Endothelial cell of umbilical vein (primary cell): ENCODE results near the gene HMG20B. TPM values are rescaled to one million over a fixed set of nuclear protein-coding genes. Genes with fewer than 3 reads are reported as not detected.

Experiments
- BruUV-seq: library from RNA; stranded (reverse); fragments of 400-500 nt; replicated peaks from 2 replicates; lab custom pipeline; 2021; lab: Mats Ljungman, UMichigan
- CTCF ChIA-PET: fragments of 300-600, 350-600 bp; sonication (Branson Sonifier 250); formaldehyde crosslinking; loops from one replicate; lab custom pipeline; 2021; ENCODE audit warnings: antibody characterized with exemption, inconsistent platforms; lab: Charles Lee
- POLR2A ChIA-PET: fragments of 300-600, 350-600 bp; sonication (Branson Sonifier 250); formaldehyde crosslinking; loops from one replicate; lab custom pipeline; 2021; ENCODE audit warnings: antibody characterized with exemption, inconsistent platforms; lab: Charles Lee
- DNase-seq: peaks from one replicate; pipeline ENCODE4 v3.0.0-alpha.2; 2011; ENCODE audit warnings: low read depth, low spot score
- FAIRE-seq: peaks from 2 replicates; lab custom pipeline; 2011; peaks lifted over from hg19 to GRCh38; lab: Jason Lieb, UNC
- H2AFZ ChIP-seq: 2 replicates; pipeline ENCODE4 v1.6.0; 2012; ENCODE audit warnings: low read depth, low read length, control low read depth, inconsistent platforms
- H3K27ac ChIP-seq: 2 replicates; pipeline ENCODE4 v1.5.1; 2011; ENCODE audit warnings: low read depth, mild to moderate bottlenecking, control low read depth, low read length, moderate library complexity; ENCODE audit not compliant: insufficient read depth
- H3K27me3 ChIP-seq, 2 experiments: 2 replicates each; pipeline versions ENCODE4 v1.6.0 to v1.6.1; 2011; ENCODE audit warnings: low read length in 2 of 2, mixed read lengths in 1 of 2; ENCODE audit not compliant: control insufficient read depth in 2 of 2, insufficient read depth in 2 of 2
- H3K36me3 ChIP-seq, 2 experiments: 2 replicates in 1 of 2; 3 replicates in 1 of 2; pipeline ENCODE4 v1.5.1; 2011; ENCODE audit warnings: low read length in 2 of 2, mild to moderate bottlenecking in 1 of 2, moderate library complexity in 1 of 2; ENCODE audit not compliant: control insufficient read depth in 2 of 2, insufficient read depth in 2 of 2; ENCODE audit errors: extremely low read depth in 1 of 2
- H3K4me1 ChIP-seq: 3 replicates; pipeline ENCODE4 v1.5.1; 2011; ENCODE audit warnings: mild to moderate bottlenecking, low read length; ENCODE audit not compliant: control insufficient read depth, insufficient read depth; ENCODE audit errors: extremely low read depth
- H3K4me2 ChIP-seq: 2 replicates; pipeline ENCODE4 v1.6.1; 2011; ENCODE audit warnings: low read length, control low read depth, mixed read lengths; ENCODE audit not compliant: insufficient read depth
- H3K4me3 ChIP-seq, 3 experiments: fragments of 200-600 bp in 1 of 3; sonication (generic), shearing (Covaris generic) in 1 of 3; replicated peaks in 1 of 3; 2 replicates each; pipeline ENCODE4 v1.5.1; 2011 to 2016; ENCODE audit warnings: control low read depth in 3 of 3, low read length in 3 of 3, mild to moderate bottlenecking in 2 of 3, inconsistent platforms in 1 of 3, low read depth in 1 of 3, moderate library complexity in 1 of 3; ENCODE audit not compliant: insufficient read depth in 1 of 3
- H3K79me2 ChIP-seq: 2 replicates; pipeline ENCODE4 v1.6.0; 2012; ENCODE audit warnings: low read length, inconsistent platforms; ENCODE audit not compliant: control insufficient read depth, insufficient read depth
- H3K9ac ChIP-seq: replicated peaks from 2 replicates; pipeline ENCODE3; 2011; ENCODE audit warnings: low read length, control low read depth; ENCODE audit not compliant: insufficient read depth; ENCODE audit errors: extremely low read depth
- H3K9me1 ChIP-seq: replicated peaks from 3 replicates; pipeline ENCODE4 v1.6.0; 2011; ENCODE audit warnings: mild to moderate bottlenecking, low read length; ENCODE audit not compliant: control insufficient read depth, insufficient read depth; ENCODE audit errors: extremely low read depth
- H3K9me3 ChIP-seq: replicated peaks from 2 replicates; pipeline ENCODE4 v1.5.1; 2012; ENCODE audit warnings: low read length, inconsistent platforms; ENCODE audit not compliant: control insufficient read depth, insufficient read depth
- H4K20me1 ChIP-seq: replicated peaks from 2 replicates; pipeline ENCODE3; 2011; ENCODE audit warnings: mild to moderate bottlenecking, low read length; ENCODE audit not compliant: control insufficient read depth, insufficient read depth; ENCODE audit errors: extremely low read depth
- CTCF ChIP-seq, 2 donors: IDR thresholded peaks; 1 replicate in 1 of 2; 2 replicates in 1 of 2; pipeline ENCODE4 v1.5.1; 2011; ENCODE audit warnings: low read length in 2 of 2, mild to moderate bottlenecking in 2 of 2, moderate library complexity in 2 of 2, control low read depth in 1 of 2, inconsistent platforms in 1 of 2, low read depth in 1 of 2; ENCODE audit not compliant: insufficient read depth in 1 of 2; ENCODE audit errors: extremely low read depth in 1 of 2
- EZH2 ChIP-seq: IDR thresholded peaks from 2 replicates; pipeline ENCODE4 v1.6.1; 2012; ENCODE audit warnings: borderline replicate concordance, low read depth, mild to moderate bottlenecking, moderate library complexity, low read length, inconsistent platforms; ENCODE audit not compliant: severe bottlenecking
- FOS ChIP-seq: IDR thresholded peaks from 2 replicates; pipeline ENCODE4 v1.6.1; 2011; ENCODE audit warnings: mild to moderate bottlenecking, low read length, moderate library complexity, borderline replicate concordance; ENCODE audit not compliant: insufficient read depth
- GATA2 ChIP-seq: IDR thresholded peaks from 2 replicates; pipeline ENCODE4 v1.7.0; 2011; ENCODE audit warnings: low read depth, mild to moderate bottlenecking, moderate library complexity, mixed read lengths, low read length; ENCODE audit not compliant: insufficient read length, insufficient read depth
- JUN ChIP-seq: IDR thresholded peaks from 2 replicates; pipeline ENCODE4 v1.6.1; 2011; ENCODE audit warnings: borderline replicate concordance, low read depth; ENCODE audit not compliant: insufficient read length, insufficient read depth
- MAX ChIP-seq: IDR thresholded peaks from 2 replicates; pipeline ENCODE4 v1.6.1; 2011; ENCODE audit not compliant: insufficient read depth, insufficient read length
- MYC ChIP-seq: IDR thresholded peaks from one replicate; pipeline ENCODE4 v1.6.1; 2011; ENCODE audit warnings: mild to moderate bottlenecking, low read depth, low read length
- POLR2A ChIP-seq: IDR thresholded peaks from 2 replicates; pipeline ENCODE4 v1.6.1; 2012; ENCODE audit warnings: low read depth, mild to moderate bottlenecking, control low read depth, low read length
- POLR2AphosphoS5 ChIP-seq: IDR thresholded peaks from 2 replicates; pipeline ENCODE4 v1.6.1; 2012; ENCODE audit warnings: low read depth, mild to moderate bottlenecking, control low read depth, low read length, moderate library complexity; ENCODE audit not compliant: insufficient read depth
- dilution Hi-C: fragments of 300-500 bp; cut with MboI; formaldehyde crosslinking; loops from one replicate; pipeline ENCODE4 v1.15.0; 2019; ENCODE audit warnings: low sequenced_read_pairs; ENCODE audit not compliant: extremely low pct_ligation_motif_present
- intact Hi-C: fragments of 100-400 bp; cut with micrococcal nuclease; formaldehyde crosslinking; loops from one replicate; pipeline ENCODE4 v1.10.0; 2022
- polyA plus RNA-seq, 4 experiments: library from polyadenylated mRNA; depleted of rRNA in 3 of 4; stranded (reverse) in 3 of 4; unstranded in 1 of 4; fragments of >200 nt; gene quantifications; 2 replicates each; pipeline versions ENCODE4 v1.2.1 to v1.2.3, GENCODE V29; 2011 to 2012; ENCODE audit warnings: missing spikeins in 1 of 4
- total RNA-seq: library from RNA; stranded (reverse); gene quantifications from 2 replicates; pipeline ENCODE4 v1.2.3, GENCODE V29; 2021

HMG20B gene
- total and polyA plus RNA-seq, 2 donors (not counting 3 experiments of a cell fraction or from before 2014, with no cell fraction given) = 53.2 to 98.2 TPM

- H3K4me2 ChIP-seq = peak overlapping the region; percentile 69
- H3K9me1 ChIP-seq = no peaks in the 10 kb centered on the region
- peaks cover 25% of the 10 kb centered on the region for H3K4me1 ChIP-seq
- no peaks in the 10 kb centered on the region for H4K20me1 ChIP-seq
- TF ChIP-seq POLR2A (no peak), MAX (no peak), GATA2 (no peak), FOS (no peak), POLR2AphosphoS5 (no peak), JUN (no peak), CTCF (IDR thresholded peaks at IDR 0.05; ENCODE audit: extremely low read depth in 1 of 2, insufficient read depth in 1 of 2, low read depth in 1 of 2, low read length in 2 of 2) (no peak), MYC (no peak), EZH2 (no peak)
- BruUV-seq = TSS peak; percentile 20
- no peak overlapping the region for H2AFZ ChIP-seq
- DNase-seq (no peak), FAIRE-seq (no peak)
- no peaks in the 10 kb centered on the region for H3K36me3 ChIP-seq
- H3K4me3 ChIP-seq = peak overlapping the region in 1 of 3 experiments; percentile 63
- H3K9me3 ChIP-seq = no peaks in the 10 kb centered on the region
- dilution Hi-C loops = no loop called here
- peaks cover 40% of the 10 kb centered on the region for H3K79me2 ChIP-seq
- ChIA-PET POLR2A (no interaction called here), CTCF (interaction anchor here (1.1 to 6.4 kb wide), 6 partner anchors 9 to 52 kb away, joined by 3 to 34 read pairs (median 8); partner anchors contain the start of gene GIPC3)
- intact Hi-C loops = no loop called here
- no peaks in the 10 kb centered on the region for H3K27me3 ChIP-seq
- H3K27ac ChIP-seq = peak overlapping the region; percentile 21
- H3K9ac ChIP-seq = peak overlapping the region; percentile 39
Observed at GRCh38 chr19:3555653-3556422, 16.9 kb upstream of the HMG20B start.
